GM12865 (cell line): ENCODE results near the gene PRKAR2A.
"Not testable (repeated sequence)": the region's sequence is repeated elsewhere in the genome, so short reads cannot be mapped to it uniquely, and the experiment has no call there.

ENCODE experiments used
- DNase-seq: peaks from one replicate; pipeline ENCODE4 v3.0.0; 2010; ENCODE audit warnings: low read depth
- H3K4me3 ChIP-seq: 2 replicates; pipeline ENCODE4 v1.5.1; 2011; ENCODE audit warnings: mild to moderate bottlenecking, low read depth, low read length, control low read depth
- CTCF ChIP-seq: IDR thresholded peaks from 2 replicates; pipeline ENCODE4 v1.5.1; 2011; ENCODE audit warnings: low read length, control low read depth, low read depth, inconsistent platforms; ENCODE audit not compliant: insufficient read depth; ENCODE audit errors: missing control alignments

Gene PRKAR2A

GRCh38 chr3:48756640-48757039 lies 91.0 kb downstream of the PRKAR2A start:
- no peak overlapping the region for H3K4me3 ChIP-seq
- no peak for DNase-seq
- no peak for TF ChIP-seq CTCF

- no peak for DNase-seq
- H3K4me3 ChIP-seq: no peak overlapping the region
- no peak for TF ChIP-seq CTCF
These were observed 96.8 kb downstream of the PRKAR2A start for GRCh38 chr3:48750856-48751255.

- no peak overlapping the region for H3K4me3 ChIP-seq
- no peak for TF ChIP-seq CTCF
- DNase-seq: no peak
These were observed 98.9 kb downstream of the PRKAR2A start for GRCh38 chr3:48748754-48749153.

- no peak overlapping the region for H3K4me3 ChIP-seq
- TF ChIP-seq CTCF: no peak
- DNase-seq: no peak
These were observed 100.0 kb downstream of the PRKAR2A start for GRCh38 chr3:48747706-48748105.

- no peak overlapping the region for H3K4me3 ChIP-seq
- no peak for DNase-seq
- no peak for TF ChIP-seq CTCF
These were observed 100.6 kb downstream of the PRKAR2A start for GRCh38 chr3:48747015-48747615.

GRCh38 chr3:48743773-48744172 lies 103.9 kb downstream of the PRKAR2A start:
- DNase-seq: no peak
- no peak for TF ChIP-seq CTCF
- H3K4me3 ChIP-seq: no peak overlapping the region

- not testable (repeated sequence) for DNase-seq
These were observed 106.4 kb downstream of the PRKAR2A start for GRCh38 chr3:48741226-48741625.

More at GRCh38 chr3:48741226-48741625, 106.4 kb downstream of the PRKAR2A start:
- not testable (repeated sequence) for H3K4me3 ChIP-seq
